Glutamatergic neuron (in vitro differentiated cells): ENCODE measurements around the gene PLXNA2. TPM values are rescaled to one million over a fixed set of nuclear protein-coding genes. Genes with fewer than 3 reads are reported as not detected.

Source experiments
- DNase-seq: peaks from one replicate; pipeline ENCODE4 v3.0.0; 2022
- H3K27ac Mint-ChIP-seq: one replicate; pipeline ENCODE4 v1.8.0; 2020; ENCODE audit warnings: mild to moderate bottlenecking, mixed read lengths, inconsistent platforms; ENCODE audit not compliant: unreplicated experiment
- H3K27me3 Mint-ChIP-seq: one replicate; pipeline ENCODE4 v1.8.0; 2020; ENCODE audit warnings: mild to moderate bottlenecking, moderate library complexity, mixed read lengths, inconsistent platforms; ENCODE audit not compliant: unreplicated experiment
- H3K36me3 Mint-ChIP-seq: one replicate; pipeline ENCODE4 v1.8.0; 2020; ENCODE audit warnings: mild to moderate bottlenecking, mixed read lengths, inconsistent platforms; ENCODE audit not compliant: unreplicated experiment
- H3K4me1 Mint-ChIP-seq: one replicate; pipeline ENCODE4 v1.8.0; 2020; ENCODE audit warnings: mild to moderate bottlenecking, low read depth, mixed read lengths, inconsistent platforms; ENCODE audit not compliant: unreplicated experiment
- H3K4me3 Mint-ChIP-seq: one replicate; pipeline ENCODE4 v1.8.0; 2020; ENCODE audit warnings: mild to moderate bottlenecking, mixed read lengths, inconsistent platforms; ENCODE audit not compliant: unreplicated experiment
- H3K9me3 Mint-ChIP-seq: one replicate; pipeline ENCODE4 v1.8.0; 2020; ENCODE audit warnings: mild to moderate bottlenecking, moderate library complexity, mixed read lengths, inconsistent platforms; ENCODE audit not compliant: unreplicated experiment
- CTCF ChIP-seq: fragments of 200-600 bp; sonication (generic); IDR thresholded peaks from one replicate; pipeline ENCODE4 v1.5.0; 2021; ENCODE audit not compliant: partially characterized antibody, unreplicated experiment
- long read RNA-seq: library from polyadenylated mRNA; unstranded; transcript quantifications from one replicate; pipeline ENCODE4 v2.0.0, GENCODE V29; 2020; ENCODE audit not compliant: unreplicated experiment
- total RNA-seq: library from RNA; stranded (reverse); fragmentation: NEBNext Ultra II Directional; extraction: Animal tissue kit (Norgen Biotek cat#: 25700); gene quantifications from one replicate; pipeline ENCODE4 v1.2.1, GENCODE V29; 2021; ENCODE audit not compliant: unreplicated experiment

The PLXNA2 gene, protein sequence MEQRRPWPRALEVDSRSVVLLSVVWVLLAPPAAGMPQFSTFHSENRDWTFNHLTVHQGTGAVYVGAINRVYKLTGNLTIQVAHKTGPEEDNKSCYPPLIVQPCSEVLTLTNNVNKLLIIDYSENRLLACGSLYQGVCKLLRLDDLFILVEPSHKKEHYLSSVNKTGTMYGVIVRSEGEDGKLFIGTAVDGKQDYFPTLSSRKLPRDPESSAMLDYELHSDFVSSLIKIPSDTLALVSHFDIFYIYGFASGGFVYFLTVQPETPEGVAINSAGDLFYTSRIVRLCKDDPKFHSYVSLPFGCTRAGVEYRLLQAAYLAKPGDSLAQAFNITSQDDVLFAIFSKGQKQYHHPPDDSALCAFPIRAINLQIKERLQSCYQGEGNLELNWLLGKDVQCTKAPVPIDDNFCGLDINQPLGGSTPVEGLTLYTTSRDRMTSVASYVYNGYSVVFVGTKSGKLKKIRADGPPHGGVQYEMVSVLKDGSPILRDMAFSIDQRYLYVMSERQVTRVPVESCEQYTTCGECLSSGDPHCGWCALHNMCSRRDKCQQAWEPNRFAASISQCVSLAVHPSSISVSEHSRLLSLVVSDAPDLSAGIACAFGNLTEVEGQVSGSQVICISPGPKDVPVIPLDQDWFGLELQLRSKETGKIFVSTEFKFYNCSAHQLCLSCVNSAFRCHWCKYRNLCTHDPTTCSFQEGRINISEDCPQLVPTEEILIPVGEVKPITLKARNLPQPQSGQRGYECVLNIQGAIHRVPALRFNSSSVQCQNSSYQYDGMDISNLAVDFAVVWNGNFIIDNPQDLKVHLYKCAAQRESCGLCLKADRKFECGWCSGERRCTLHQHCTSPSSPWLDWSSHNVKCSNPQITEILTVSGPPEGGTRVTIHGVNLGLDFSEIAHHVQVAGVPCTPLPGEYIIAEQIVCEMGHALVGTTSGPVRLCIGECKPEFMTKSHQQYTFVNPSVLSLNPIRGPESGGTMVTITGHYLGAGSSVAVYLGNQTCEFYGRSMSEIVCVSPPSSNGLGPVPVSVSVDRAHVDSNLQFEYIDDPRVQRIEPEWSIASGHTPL (N-terminal part only)
- total RNA-seq: 66.0 TPM
- long read RNA-seq, full-length matches to known transcripts: 1 of 3 reads
- long read RNA-seq, partial matches to known transcripts: 1 of 3 reads
- long read RNA-seq, other reads (novel, unspliced or antisense): 1 of 3 reads

DNA sequence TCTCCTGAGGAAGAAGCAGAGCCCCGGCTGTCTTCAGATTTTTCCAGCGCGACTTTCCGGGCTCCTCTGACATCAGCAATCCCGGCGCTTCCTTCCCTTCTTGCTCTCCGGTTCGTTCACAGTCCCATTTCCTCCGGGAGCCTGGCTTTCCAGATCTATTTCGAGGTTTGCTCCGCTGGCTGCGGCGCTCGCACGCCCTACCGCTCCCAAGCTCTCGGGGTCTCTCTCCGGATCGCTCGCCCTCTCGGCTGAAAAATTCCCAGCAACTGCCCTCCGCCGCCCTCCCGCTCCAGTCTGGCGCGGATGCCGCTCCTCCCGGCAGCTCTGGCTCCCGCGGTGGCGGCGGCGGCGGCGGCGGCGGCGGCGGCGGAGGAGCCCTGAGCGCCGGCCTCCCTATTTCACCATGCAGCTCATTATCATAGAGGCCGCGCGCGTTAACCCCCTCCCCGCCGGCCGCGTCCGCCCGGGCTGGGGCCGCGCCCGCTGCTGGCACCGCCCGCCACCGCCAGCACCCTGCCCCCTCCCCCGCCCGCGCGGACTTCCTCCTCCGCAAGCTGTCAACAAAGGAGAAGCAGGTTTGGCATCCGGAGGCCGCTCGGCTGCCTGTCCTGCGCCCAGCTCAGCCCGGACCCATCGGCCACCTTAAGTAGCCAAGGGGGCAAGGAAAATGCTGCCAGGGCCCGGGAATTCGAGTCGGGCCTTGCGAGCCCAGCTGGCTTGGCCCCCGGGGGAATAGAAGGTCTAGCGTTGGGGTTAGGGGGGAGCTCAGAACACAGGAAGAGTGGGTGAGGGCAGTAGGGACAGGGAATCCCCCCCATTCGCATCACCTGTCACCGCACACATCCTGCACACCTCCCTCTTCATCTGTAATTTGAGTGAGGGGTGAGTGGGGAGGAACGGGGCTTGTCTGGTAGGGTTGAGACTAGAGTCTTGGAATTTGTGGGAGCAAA, at the start of gene PLXNA2:
TSS of gene PLXNA2 (minus strand) at position 418 of the 950 bp plus-strand sequence. CDS start 26,462 bp downstream, outside the sequence.
- Mint-ChIP-seq H3K27ac (peak within 1 kb of the TSS; percentile 85), H3K4me1 (peaks cover 32% of the 10 kb centered on the region), H3K9me3 (peaks cover 2% of the 10 kb centered on the region), H3K36me3 (no peaks in the 10 kb centered on the region), H3K4me3 (peak within 1 kb of the TSS; percentile 94), H3K27me3 (peaks cover 10% of the 10 kb centered on the region)
- no peak for TF ChIP-seq CTCF
- DNase-seq: peak; percentile 83

- H3K27me3 Mint-ChIP-seq: no peaks in the 10 kb centered on the region
- DNase-seq: no peak
- peaks cover 1% of the 10 kb centered on the region for H3K9me3 Mint-ChIP-seq
- H3K27ac Mint-ChIP-seq: no peak overlapping the region
- no peaks in the 10 kb centered on the region for H3K4me1 Mint-ChIP-seq
- no peaks in the 10 kb centered on the region for H3K36me3 Mint-ChIP-seq
- no peak overlapping the region for H3K4me3 Mint-ChIP-seq
- no peak for TF ChIP-seq CTCF
These were observed 48.7 kb upstream of the PLXNA2 start for GRCh38 chr1:208292908-208293307.

DNA sequence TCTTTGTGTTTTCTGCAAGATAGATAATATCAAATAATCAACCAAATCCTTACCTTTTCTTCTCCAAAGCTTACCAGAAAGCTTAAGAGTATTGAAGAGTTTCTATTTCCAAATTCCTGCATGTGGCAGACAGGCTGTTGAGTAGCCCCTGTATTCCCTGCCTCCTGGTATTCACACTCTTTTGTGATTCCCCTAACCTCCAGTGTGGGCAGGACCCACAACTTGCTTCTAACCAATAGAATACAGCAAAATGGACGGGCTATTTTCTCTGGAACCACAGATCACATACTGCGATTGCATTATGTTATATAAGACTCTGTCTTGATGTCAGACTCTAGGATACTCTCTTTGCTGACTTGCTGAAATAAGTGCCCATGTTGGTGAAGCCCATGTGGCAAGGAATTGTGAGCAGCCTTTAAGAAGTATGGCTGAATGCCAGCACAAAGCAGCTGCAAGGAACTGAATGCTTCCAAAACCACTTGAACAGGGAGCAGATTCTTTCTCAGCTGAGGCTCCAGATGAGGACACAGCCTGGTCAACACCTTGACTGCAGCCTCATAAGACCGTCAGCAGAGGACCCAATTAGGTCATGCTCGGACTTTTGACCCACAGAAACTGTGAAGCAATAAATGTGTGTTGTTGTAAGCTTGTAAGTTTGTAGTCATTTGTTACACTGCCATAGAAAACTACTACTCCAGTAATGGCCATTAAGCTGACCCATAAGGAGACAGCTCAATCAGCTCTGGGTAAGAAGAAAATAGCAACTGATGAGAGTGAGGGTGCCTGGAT, 47.9 kb upstream of the PLXNA2 start:
- Mint-ChIP-seq H3K36me3 (no peaks in the 10 kb centered on the region), H3K27ac (no peak overlapping the region), H3K27me3 (no peaks in the 10 kb centered on the region), H3K4me1 (no peaks in the 10 kb centered on the region), H3K4me3 (no peak overlapping the region), H3K9me3 (peaks cover 1% of the 10 kb centered on the region)
- no peak for TF ChIP-seq CTCF
- no peak for DNase-seq

GRCh38 chr1:208291129-208291528, 46.9 kb upstream of the PLXNA2 start:
- TF ChIP-seq CTCF: no peak
- Mint-ChIP-seq H3K4me1 (no peaks in the 10 kb centered on the region), H3K4me3 (no peak overlapping the region), H3K36me3 (no peaks in the 10 kb centered on the region), H3K27me3 (no peaks in the 10 kb centered on the region), H3K9me3 (peaks cover 1% of the 10 kb centered on the region), H3K27ac (no peak overlapping the region)
- no peak for DNase-seq
